Measurements from ENCODE around the gene RAB3GAP1. TPM values are rescaled to one million over a fixed set of nuclear protein-coding genes. Genes with fewer than 3 reads are reported as not detected.

Gene RAB3GAP1
- total and polyA plus RNA-seq, 12 donors: 17.5 to 64.2 (median 50.9) TPM

GRCh38 chr2:135183822-135184221 lies 131.7 kb downstream of the RAB3GAP1 start:
- DNase-seq: no peak
- ATAC-seq: no peak
- no peak overlapping the region for H3K4me3 ChIP-seq
- peaks cover 0 to 7% (median 0%) of the 10 kb centered on the region in 9 donors for H3K36me3 ChIP-seq
- WGBS, 2 donors: 95 to 100% methylated on average over 1 of the region's 1 CpG
- no peaks in the 10 kb centered on the region for H3K27me3 ChIP-seq
- H3K27ac ChIP-seq: no peak overlapping the region
- peaks cover 0 to 4% (median 0%) of the 10 kb centered on the region in 9 donors for H3K4me1 ChIP-seq
- no peak for TF ChIP-seq CTCF (IDR thresholded peaks at IDR 0.05)
- intact Hi-C loops (cut with DNase I): no loop called here
- peaks cover 0 to 4% (median 0%) of the 10 kb centered on the region in 11 donors for H3K9me3 ChIP-seq

- intact Hi-C loops (cut with DNase I): no loop called here
- no peak overlapping the region for H3K27ac ChIP-seq
- ATAC-seq: peak in 7 of 8 donors; percentile 38 to 77 (median 61)
- H3K36me3 ChIP-seq: no peaks in the 10 kb centered on the region
- 32 to 62% methylated on average over 5 of the region's 5 CpGs for WGBS, 2 donors
- DNase-seq: peak in 1 of 2 donors; percentile 25
- H3K9me3 ChIP-seq: peaks cover 0 to 23% (median 9%) of the 10 kb centered on the region in 11 donors
- no peak for TF ChIP-seq CTCF (IDR thresholded peaks at IDR 0.05)
- no peak overlapping the region for H3K4me3 ChIP-seq
- peaks cover 0 to 4% (median 0%) of the 10 kb centered on the region in 9 donors for H3K4me1 ChIP-seq
- no peaks in the 10 kb centered on the region for H3K27me3 ChIP-seq
These were observed 134.0 kb downstream of the RAB3GAP1 start for GRCh38 chr2:135186054-135186453.

DNA sequence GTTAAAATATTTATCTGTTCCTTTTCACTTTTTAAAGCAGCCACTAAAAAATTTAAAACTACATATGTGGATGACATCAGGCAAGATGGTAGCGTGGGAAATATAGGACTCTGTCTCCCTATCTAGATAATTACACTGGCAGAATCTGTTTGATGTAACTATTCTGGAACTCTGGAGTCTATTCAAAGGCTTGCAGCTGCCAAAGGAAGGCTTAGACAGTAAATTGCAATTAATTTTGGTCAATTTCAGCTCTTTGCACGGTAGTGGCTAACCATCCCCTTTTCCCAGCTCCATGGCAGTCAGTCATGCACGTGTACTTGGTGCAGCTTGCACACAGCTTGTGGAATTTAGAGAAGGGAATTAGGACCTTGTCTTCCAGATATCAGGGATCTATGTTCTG lies 135.2 kb downstream of the RAB3GAP1 start:
- H3K4me1 ChIP-seq: peaks cover 0 to 4% (median 0%) of the 10 kb centered on the region in 9 donors
- DNase-seq (no peak), ATAC-seq (no peak)
- WGBS, 2 donors: 88 to 92% methylated on average over 3 of the region's 3 CpGs
- no peak overlapping the region for H3K4me3 ChIP-seq
- intact Hi-C loops (cut with DNase I): no loop called here
- no peaks in the 10 kb centered on the region for H3K27me3 ChIP-seq
- H3K9me3 ChIP-seq: peaks cover 0 to 32% (median 9%) of the 10 kb centered on the region in 11 donors
- no peak overlapping the region for H3K27ac ChIP-seq
- no peaks in the 10 kb centered on the region for H3K36me3 ChIP-seq
- no peak for TF ChIP-seq CTCF (IDR thresholded peaks at IDR 0.05)

DNA sequence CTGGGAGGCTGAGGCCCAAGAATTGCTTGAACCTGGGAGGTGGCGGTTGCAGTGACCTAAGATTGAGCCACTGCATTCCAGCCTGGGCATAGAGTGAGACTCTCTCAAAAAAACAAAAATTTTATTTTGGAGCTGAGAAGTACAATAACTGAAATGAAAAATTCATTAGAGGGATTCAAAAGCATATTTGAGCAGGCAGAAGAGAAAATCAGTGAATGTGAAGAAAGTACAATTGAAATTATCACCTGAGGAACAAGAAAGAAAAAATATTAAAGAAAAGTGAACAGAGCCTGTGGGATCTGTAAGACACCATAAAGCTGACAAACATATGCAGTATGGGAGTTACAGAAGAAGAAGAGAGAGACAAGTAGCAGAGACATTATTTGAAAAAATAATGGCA lies 137.1 kb downstream of the RAB3GAP1 start:
- Histone ChIP-seq H3K27me3 (no peaks in the 10 kb centered on the region), H3K4me3 (no peak overlapping the region), H3K4me1 (peaks cover 0 to 4% (median 0%) of the 10 kb centered on the region in 9 donors), H3K9me3 (peaks cover 0 to 48% (median 9%) of the 10 kb centered on the region in 11 donors), H3K27ac (no peak overlapping the region), H3K36me3 (no peaks in the 10 kb centered on the region)
- no peak for TF ChIP-seq CTCF (IDR thresholded peaks at IDR 0.05)
- DNase-seq (no peak), ATAC-seq (no peak)
- 100% methylated on average over 1 of the region's 1 CpG for WGBS, 2 donors
- intact Hi-C loops (cut with DNase I): no loop called here

All from heart right ventricle (tissue), 16 donors.